Astrocyte (in vitro differentiated cells and primary cell): ENCODE data around the gene LMAN2L. TPM values are rescaled to one million over a fixed set of nuclear protein-coding genes. Genes with fewer than 3 reads are reported as not detected.

ENCODE experiments used
- DNase-seq: peaks from one replicate; pipeline ENCODE4 v3.0.0-alpha.2; 2010; ENCODE audit warnings: low read depth
- FAIRE-seq: peaks from 2 replicates; lab custom pipeline; 2011; peaks lifted over from hg19 to GRCh38; lab: Jason Lieb, UNC
- H2AFZ ChIP-seq: 2 replicates; pipeline ENCODE4 v1.6.0; 2012; ENCODE audit warnings: low read depth, low read length, inconsistent platforms
- H3K27ac ChIP-seq: 2 replicates; pipeline ENCODE4 v1.5.1; 2011; ENCODE audit warnings: low read depth, low read length, inconsistent platforms
- H3K27me3 ChIP-seq: 2 replicates; pipeline ENCODE4 v1.6.0; 2011; ENCODE audit warnings: low read length, inconsistent platforms; ENCODE audit not compliant: insufficient read depth
- H3K36me3 ChIP-seq: 2 replicates; pipeline ENCODE4 v1.5.1; 2011; ENCODE audit warnings: low read length, inconsistent platforms; ENCODE audit not compliant: insufficient read depth
- H3K4me1 ChIP-seq: 2 replicates; pipeline ENCODE4 v1.5.1; 2011; ENCODE audit warnings: low read length, inconsistent platforms; ENCODE audit not compliant: insufficient read depth
- H3K4me2 ChIP-seq: 2 replicates; pipeline ENCODE4 v1.6.0; 2012; ENCODE audit warnings: low read length, inconsistent platforms
- H3K4me3 ChIP-seq: 2 replicates; pipeline ENCODE4 v1.5.1; 2011; ENCODE audit warnings: low read depth, mild to moderate bottlenecking, low read length, inconsistent platforms; ENCODE audit not compliant: insufficient read depth
- H3K79me2 ChIP-seq: 2 replicates; pipeline ENCODE4 v1.6.0; 2012; ENCODE audit warnings: mild to moderate bottlenecking, low read length, inconsistent platforms; ENCODE audit not compliant: insufficient read depth
- H3K9ac ChIP-seq: 2 replicates; pipeline ENCODE4 v1.6.0; 2012; ENCODE audit warnings: mild to moderate bottlenecking, low read length, inconsistent platforms
- H3K9me3 ChIP-seq: 2 replicates; pipeline ENCODE4 v1.5.1; 2012; ENCODE audit warnings: low read depth, mild to moderate bottlenecking, low read length, inconsistent platforms; ENCODE audit not compliant: insufficient read depth
- H4K20me1 ChIP-seq: 2 replicates; pipeline ENCODE4 v1.6.0; 2012; ENCODE audit warnings: low read length, inconsistent platforms; ENCODE audit not compliant: insufficient read depth
- H3K27ac Mint-ChIP-seq: one replicate; pipeline ENCODE4 v1.8.0; 2021; ENCODE audit warnings: mild to moderate bottlenecking, mixed read lengths; ENCODE audit not compliant: unreplicated experiment
- H3K27me3 Mint-ChIP-seq: one replicate; pipeline ENCODE4 v1.8.0; 2021; ENCODE audit warnings: low read depth, mixed read lengths; ENCODE audit not compliant: unreplicated experiment
- H3K36me3 Mint-ChIP-seq: one replicate; pipeline ENCODE4 v1.8.0; 2021; ENCODE audit warnings: low read depth, mixed read lengths; ENCODE audit not compliant: unreplicated experiment
- H3K4me1 Mint-ChIP-seq: one replicate; pipeline ENCODE4 v1.8.0; 2021; ENCODE audit warnings: low read depth, mixed read lengths; ENCODE audit not compliant: unreplicated experiment
- H3K4me3 Mint-ChIP-seq: one replicate; pipeline ENCODE4 v1.8.0; 2021; ENCODE audit warnings: mild to moderate bottlenecking, moderate library complexity, mixed read lengths; ENCODE audit not compliant: unreplicated experiment
- H3K9me3 Mint-ChIP-seq: one replicate; pipeline ENCODE4 v1.8.0; 2021; ENCODE audit warnings: mild to moderate bottlenecking, mixed read lengths; ENCODE audit not compliant: unreplicated experiment
- EZH2 ChIP-seq: IDR thresholded peaks from 2 replicates; pipeline ENCODE4 v1.6.1; 2012; ENCODE audit warnings: mild to moderate bottlenecking, low read length, inconsistent platforms; ENCODE audit not compliant: insufficient read depth
- total RNA-seq: library from RNA; stranded (reverse); gene quantifications from 2 replicates; pipeline ENCODE4 v1.2.1, GENCODE V29; 2021
- TF ChIP-seq, protein P1 (sequence below): IDR thresholded peaks from 2 replicates; pipeline ENCODE4 v1.5.1; 2011; ENCODE audit warnings: low read depth, mild to moderate bottlenecking, inconsistent platforms, low read length, moderate library complexity; ENCODE audit not compliant: insufficient read depth

The LMAN2L gene
- total RNA-seq, 1 donor from 2014 or later = 19.8 TPM

DNA sequence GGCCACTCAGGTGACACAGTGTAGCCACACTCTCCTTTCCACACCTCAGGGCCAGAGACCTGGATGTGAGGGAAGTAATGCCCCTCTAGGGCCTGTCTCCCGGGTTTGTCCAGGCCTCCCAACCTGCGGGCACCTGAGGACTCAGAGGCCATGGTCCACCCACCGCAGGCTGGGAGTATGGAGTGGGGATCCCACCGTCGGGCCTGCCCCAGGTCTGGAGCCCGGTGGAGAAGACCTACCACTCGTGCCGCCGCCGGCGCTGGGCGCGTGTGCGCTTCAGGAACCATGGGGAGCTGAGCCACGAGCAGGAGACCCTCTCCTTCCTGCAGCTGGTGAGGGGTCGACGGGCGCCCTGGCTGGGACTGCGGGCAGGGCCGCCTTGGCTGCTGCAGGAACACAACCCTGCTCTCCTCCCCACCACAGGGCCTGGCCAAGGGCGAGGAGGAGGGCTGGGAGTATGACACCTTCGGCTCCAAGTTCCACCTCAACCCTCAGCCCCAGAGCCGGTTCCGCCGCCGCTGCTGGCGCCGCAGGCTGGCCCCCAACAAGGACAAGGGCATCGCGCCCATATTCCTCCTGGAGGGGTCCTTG, 48.7 kb downstream of the LMAN2L start:
- TF ChIP-seq, protein P1, sequence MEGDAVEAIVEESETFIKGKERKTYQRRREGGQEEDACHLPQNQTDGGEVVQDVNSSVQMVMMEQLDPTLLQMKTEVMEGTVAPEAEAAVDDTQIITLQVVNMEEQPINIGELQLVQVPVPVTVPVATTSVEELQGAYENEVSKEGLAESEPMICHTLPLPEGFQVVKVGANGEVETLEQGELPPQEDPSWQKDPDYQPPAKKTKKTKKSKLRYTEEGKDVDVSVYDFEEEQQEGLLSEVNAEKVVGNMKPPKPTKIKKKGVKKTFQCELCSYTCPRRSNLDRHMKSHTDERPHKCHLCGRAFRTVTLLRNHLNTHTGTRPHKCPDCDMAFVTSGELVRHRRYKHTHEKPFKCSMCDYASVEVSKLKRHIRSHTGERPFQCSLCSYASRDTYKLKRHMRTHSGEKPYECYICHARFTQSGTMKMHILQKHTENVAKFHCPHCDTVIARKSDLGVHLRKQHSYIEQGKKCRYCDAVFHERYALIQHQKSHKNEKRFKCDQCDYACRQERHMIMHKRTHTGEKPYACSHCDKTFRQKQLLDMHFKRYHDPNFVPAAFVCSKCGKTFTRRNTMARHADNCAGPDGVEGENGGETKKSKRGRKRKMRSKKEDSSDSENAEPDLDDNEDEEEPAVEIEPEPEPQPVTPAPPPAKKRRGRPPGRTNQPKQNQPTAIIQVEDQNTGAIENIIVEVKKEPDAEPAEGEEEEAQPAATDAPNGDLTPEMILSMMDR = no peak
- no peak for TF ChIP-seq EZH2
- Histone ChIP-seq H3K4me3 (no peak overlapping the region), H2AFZ (no peak overlapping the region), H3K27ac (no peak overlapping the region), H3K4me2 (no peak overlapping the region), H3K9me3 (no peaks in the 10 kb centered on the region), H3K27me3 (no peaks in the 10 kb centered on the region), H3K79me2 (no peaks in the 10 kb centered on the region), H3K4me1 (no peaks in the 10 kb centered on the region), H4K20me1 (no peaks in the 10 kb centered on the region), H3K9ac (no peak overlapping the region), H3K36me3 (no peaks in the 10 kb centered on the region)
- H3K9me3 Mint-ChIP-seq = peaks cover 2% of the 10 kb centered on the region
- no peaks in the 10 kb centered on the region for H3K36me3 Mint-ChIP-seq
- FAIRE-seq = no peak
- no peak overlapping the region for H3K27ac Mint-ChIP-seq
- peaks cover 10% of the 10 kb centered on the region for H3K27me3 Mint-ChIP-seq
- H3K4me3 Mint-ChIP-seq = no peak overlapping the region
- DNase-seq = no peak
- no peaks in the 10 kb centered on the region for H3K4me1 Mint-ChIP-seq

DNA sequence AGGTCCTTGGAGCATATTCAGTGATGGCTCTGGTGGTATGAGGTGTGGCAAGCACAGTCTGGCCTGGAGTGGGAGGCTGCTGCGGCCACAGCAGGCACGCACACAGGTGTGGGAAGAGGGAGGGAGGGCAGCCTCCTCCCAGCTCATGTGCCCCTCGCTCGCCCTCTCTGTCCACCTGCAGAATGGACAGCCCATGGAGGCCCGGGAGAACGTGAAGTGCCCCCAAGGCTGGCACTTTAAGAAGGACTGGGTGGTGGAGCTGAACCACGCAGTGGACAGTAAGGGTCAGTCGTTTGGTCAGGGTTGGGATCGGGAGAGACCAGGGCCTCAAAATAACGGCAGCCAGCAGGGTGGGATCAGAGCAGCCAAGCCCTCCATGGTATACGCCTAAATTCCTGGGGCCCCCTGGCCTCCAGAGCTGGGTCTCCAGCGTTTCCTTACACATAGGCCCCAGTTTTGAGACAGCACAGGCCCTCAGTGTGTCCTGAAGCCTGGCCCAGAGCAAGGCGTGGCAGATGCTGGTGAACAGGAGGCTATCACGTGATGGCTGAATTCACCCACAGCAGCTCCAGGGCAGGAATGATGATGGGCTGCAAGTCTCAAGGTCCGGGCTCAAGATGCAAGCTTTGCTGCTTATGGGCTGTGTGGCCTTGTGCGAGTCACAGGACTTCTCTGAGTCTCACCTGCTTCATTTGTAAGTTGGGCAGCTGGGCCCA, 49.4 kb downstream of the LMAN2L start:
- no peaks in the 10 kb centered on the region for H4K20me1 ChIP-seq
- DNase-seq (no peak), FAIRE-seq (no peak)
- no peaks in the 10 kb centered on the region for H3K4me1 ChIP-seq
- Mint-ChIP-seq H3K4me1 (no peaks in the 10 kb centered on the region), H3K36me3 (no peaks in the 10 kb centered on the region), H3K9me3 (peaks cover 2% of the 10 kb centered on the region), H3K4me3 (no peak overlapping the region), H3K27ac (no peak overlapping the region), H3K27me3 (peaks cover 10% of the 10 kb centered on the region)
- H2AFZ ChIP-seq = no peak overlapping the region
- H3K79me2 ChIP-seq = no peaks in the 10 kb centered on the region
- peaks cover 4% of the 10 kb centered on the region for H3K27me3 ChIP-seq
- H3K9me3 ChIP-seq = no peaks in the 10 kb centered on the region
- H3K4me2 ChIP-seq = no peak overlapping the region
- no peaks in the 10 kb centered on the region for H3K36me3 ChIP-seq
- no peak overlapping the region for H3K9ac ChIP-seq
- H3K27ac ChIP-seq = no peak overlapping the region
- no peak for TF ChIP-seq EZH2
- TF ChIP-seq, protein P1 = no peak
- no peak overlapping the region for H3K4me3 ChIP-seq

DNA sequence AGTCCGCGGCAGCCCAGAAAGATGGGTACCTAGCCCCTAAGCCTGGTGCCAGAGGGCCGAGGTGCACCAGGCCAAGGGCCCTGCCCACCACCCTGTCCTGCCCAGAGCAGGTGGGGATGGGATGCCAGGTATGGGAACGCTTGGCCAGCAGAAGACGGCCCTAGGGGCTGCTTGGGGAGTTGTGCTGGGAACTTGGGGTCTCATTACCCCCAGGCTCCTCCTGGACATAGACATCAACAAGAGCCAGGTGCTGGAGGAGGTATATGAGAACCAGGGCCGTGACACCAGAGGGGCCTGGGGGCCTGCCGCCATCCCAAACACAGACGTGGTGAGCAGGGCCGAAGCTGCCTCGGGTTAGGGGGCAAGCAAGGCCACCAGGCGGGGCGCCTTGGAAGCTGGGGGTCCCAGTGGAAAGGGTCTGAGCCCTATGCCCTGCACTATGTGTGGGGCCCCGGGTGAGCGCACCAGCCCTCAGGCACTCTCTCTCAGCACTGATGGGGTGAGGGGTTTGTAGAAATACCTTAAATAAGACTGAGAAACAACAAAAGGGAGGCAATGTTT, 50.4 kb downstream of the LMAN2L start:
- no peak overlapping the region for H2AFZ ChIP-seq
- peaks cover 8% of the 10 kb centered on the region for H3K27me3 ChIP-seq
- TF ChIP-seq EZH2 = no peak
- TF ChIP-seq, protein P1 = no peak
- H3K4me2 ChIP-seq = no peak overlapping the region
- H3K9ac ChIP-seq = no peak overlapping the region
- Mint-ChIP-seq H3K27ac (no peak overlapping the region), H3K9me3 (peaks cover 2% of the 10 kb centered on the region), H3K4me3 (no peak overlapping the region), H3K36me3 (no peaks in the 10 kb centered on the region), H3K4me1 (peaks cover 2% of the 10 kb centered on the region), H3K27me3 (peaks cover 12% of the 10 kb centered on the region)
- no peaks in the 10 kb centered on the region for H4K20me1 ChIP-seq
- H3K4me3 ChIP-seq = no peak overlapping the region
- no peaks in the 10 kb centered on the region for H3K4me1 ChIP-seq
- no peak overlapping the region for H3K27ac ChIP-seq
- DNase-seq (no peak), FAIRE-seq (no peak)
- no peaks in the 10 kb centered on the region for H3K36me3 ChIP-seq
- H3K79me2 ChIP-seq = no peaks in the 10 kb centered on the region
- no peaks in the 10 kb centered on the region for H3K9me3 ChIP-seq
